K562 (cell line): ENCODE measurements around the gene RPTOR. TPM values are rescaled to one million over a fixed set of nuclear protein-coding genes. Genes with fewer than 3 reads are reported as not detected.

Experiments used
- ARID1B ChIP-seq: fragments of 450-650 bp; IDR thresholded peaks from 2 replicates; pipeline ENCODE4 v1.6.1; 2016; ENCODE audit warnings: antibody characterized with exemption, mild to moderate bottlenecking, inconsistent platforms
- ATF7 ChIP-seq: fragments of 450-650 bp; IDR thresholded peaks from 2 replicates; pipeline ENCODE4 v1.7.1; 2014; ENCODE audit warnings: mild to moderate bottlenecking, moderate library complexity
- BRD4 ChIP-seq: fragments of 200-600 bp; sonication (generic); IDR thresholded peaks from 2 replicates; pipeline ENCODE4 v1.6.1; 2017; ENCODE audit warnings: inconsistent platforms
- CBFA2T2 ChIP-seq: fragments of 450-650 bp; conservative IDR thresholded peaks from 2 replicates; pipeline ENCODE4 v1.6.1; 2017; ENCODE audit warnings: mild to moderate bottlenecking
- CREB3 ChIP-seq: fragments of 450-650 bp; conservative IDR thresholded peaks from 2 replicates; pipeline ENCODE4 v1.6.1; 2016; ENCODE audit warnings: missing genetic modification characterization, low read depth, mild to moderate bottlenecking, missing compliant biosample characterization, moderate library complexity
- CSDE1 ChIP-seq, 2 experiments: fragments of 450-650 bp; IDR thresholded peaks; 2 replicates each; pipeline ENCODE4 v1.6.1; 2016; ENCODE audit warnings: mild to moderate bottlenecking in 1 of 2
- GABPA ChIP-seq: fragments of 200-800 bp; sonication (Bioruptor generic); conservative IDR thresholded peaks from 2 replicates; pipeline ENCODE4 v1.6.1; 2016; ENCODE audit warnings: low read depth, missing genetic modification characterization, missing compliant biosample characterization
- GMEB1 ChIP-seq: fragments of 250-450 bp; sonication (Bioruptor Pico); IDR thresholded peaks from 2 replicates; pipeline ENCODE4 v1.4.0; 2020; ENCODE audit warnings: mild to moderate bottlenecking
- JUNB ChIP-seq: fragments of 450-650 bp; formaldehyde crosslinking; conservative IDR thresholded peaks from 2 replicates; pipeline ENCODE4 v1.4.0; 2020; ENCODE audit warnings: mild to moderate bottlenecking
- MBD1 ChIP-seq: fragments of 250-450 bp; sonication (Bioruptor Pico); IDR thresholded peaks from 2 replicates; pipeline ENCODE4 v1.8.0; 2022; ENCODE audit warnings: inconsistent platforms
- MIER1 ChIP-seq: fragments of 450-650 bp; IDR thresholded peaks from 2 replicates; pipeline ENCODE4 v1.6.1; 2016; ENCODE audit warnings: antibody characterized with exemption, mild to moderate bottlenecking, low read depth
- NCOA1 ChIP-seq: fragments of 450-650 bp; IDR thresholded peaks from 2 replicates; pipeline ENCODE4 v1.6.1; 2016; ENCODE audit warnings: low read depth
- RB1 ChIP-seq: fragments of 450-650 bp; IDR thresholded peaks from 2 replicates; pipeline ENCODE4 v1.6.1; 2017; ENCODE audit warnings: low read depth, mild to moderate bottlenecking
- RBFOX2 ChIP-seq: fragments of 200-400 bp; formaldehyde crosslinking; IDR thresholded peaks from 2 replicates; pipeline ENCODE4 v1.6.1; 2017; ENCODE audit warnings: low read depth, mild to moderate bottlenecking, low read length, moderate library complexity
- ZKSCAN8 ChIP-seq: fragments of 200-800 bp; sonication (Bioruptor generic); IDR thresholded peaks from 2 replicates; pipeline ENCODE4 v1.6.1; 2016; ENCODE audit warnings: missing genetic modification characterization, missing compliant biosample characterization
- ZNF143 ChIP-seq: sonication (generic); formaldehyde crosslinking; IDR thresholded peaks from 2 replicates; pipeline ENCODE4 v1.9.0; 2022; ENCODE audit warnings: mild to moderate bottlenecking, missing genetic modification reagents
- ZNF431 ChIP-seq: sonication (generic); formaldehyde crosslinking; IDR thresholded peaks from 2 replicates; pipeline ENCODE4 v1.8.0; 2022; ENCODE audit warnings: mild to moderate bottlenecking, missing genetic modification reagents
- ZNF589 ChIP-seq: fragments of 200-800 bp; sonication (Bioruptor generic); IDR thresholded peaks from 2 replicates; pipeline ENCODE4 v1.6.1; 2016; ENCODE audit warnings: low read depth, missing genetic modification characterization, missing compliant biosample characterization
- ZNF592 ChIP-seq: fragments of 450-650 bp; IDR thresholded peaks from 2 replicates; pipeline ENCODE4 v1.6.1; 2017; ENCODE audit warnings: antibody characterized with exemption, mild to moderate bottlenecking
- polyA plus RNA-seq, 8 experiments: library from polyadenylated mRNA; depleted of rRNA in 4 of 8; stranded (reverse) in 5 of 8; unstranded in 3 of 8; fragments of >200 nt; fragmentation: Nextera tagmentation in 2 of 8; fragmentation: Illumina TruSeq in 1 of 8; extraction: Ambion mirVana in 2 of 8; extraction: Trizol in 1 of 8; gene quantifications; 2 replicates each; pipeline versions ENCODE4 v1.2.1 to v1.2.3, GENCODE V29; 2011 to 2014; ENCODE audit warnings: inconsistent platforms in 1 of 8, missing spikeins in 1 of 8
- total RNA-seq, 7 experiments: library from RNA; depleted of rRNA in 6 of 7; stranded (reverse); fragments of >200 nt in 6 of 7; fragmentation: Illumina TruSeq in 2 of 7; extraction: Trizol in 2 of 7; gene quantifications; 2 replicates each; pipeline versions ENCODE4 v1.2.1 to v1.2.3, GENCODE V29; 2011 to 2021; ENCODE audit warnings: low replicate concordance in 1 of 7

The RPTOR gene
- total and polyA plus RNA-seq, 9 of the 15 experiments (the other 6 are each of a cell fraction or from before 2014, with no cell fraction given) = 0.24 to 54.1 (median 10.2) TPM

- TF ChIP-seq ARID1B (peak; percentile 82), ZKSCAN8 (CRISPR knock-in tag) (peak; percentile 62; the same call in 1 of the 2 replicates), CSDE1 (IDR thresholded peaks at IDR 0.05) (no peak), NCOA1 (peak; percentile 19; the same call in 1 of the 2 replicates), ZNF592 (peak; percentile 98), CREB3 (peak; percentile 46), RBFOX2 (no peak), ATF7 (peak; percentile 84), RB1 (no peak), CBFA2T2 (no peak), ZNF431 (no peak), GABPA (tag) (0 out of 2 replicates have a peak, but pooled peaks have one; percentile 31), JUNB (0 out of 2 replicates have a peak, but pooled peaks have one; percentile 42), BRD4 (peak; percentile 24; the same call in 1 of the 2 replicates), MBD1 (0 out of 2 replicates have a peak, but pooled peaks have one; percentile 51), ZNF143 (CRISPR knock-in tag) (no peak), GMEB1 (CRISPR knock-in tag) (peak; percentile 58), MIER1 (no peak), ZNF589 (CRISPR knock-in tag) (peak; percentile 94)
These were observed 311.6 kb downstream of the RPTOR start (continued) for GRCh38 chr17:80855948-80856862.
